Fibroblast of skin of left biceps (primary cell): ENCODE data around the gene ACTR10.
A peak's percentile ranks its signal among the peaks of the same experiment; 100 is the strongest.
"Not testable (repeated sequence)": the region's sequence is repeated elsewhere in the genome, so short reads cannot be mapped to it uniquely, and the experiment has no call there.

Experiments
- DNase-seq, 2 experiments: peaks; one replicate each; pipeline ENCODE4 v3.0.0-alpha.2; 2013; ENCODE audit warnings: low read depth in 2 of 2

ACTR10 gene

DNA sequence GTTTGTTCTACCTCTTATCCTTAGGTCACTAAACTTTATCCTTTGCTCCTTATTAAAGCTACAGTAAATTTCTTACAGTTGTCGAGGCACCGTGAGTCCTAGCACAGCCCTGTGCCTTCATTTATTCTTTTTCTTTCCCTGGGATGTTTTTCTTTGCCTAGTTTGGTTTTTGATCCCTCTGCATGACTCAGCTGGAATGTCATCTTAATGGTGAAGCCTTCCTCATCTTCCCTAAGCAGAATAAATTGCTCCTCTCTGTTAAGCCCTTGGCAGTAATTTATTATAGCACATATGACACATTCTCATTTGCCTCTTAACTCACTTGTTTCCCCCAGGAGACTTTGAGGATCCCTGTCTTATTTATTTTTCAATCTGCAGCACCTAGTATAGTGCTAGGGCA, 16.6 kb downstream of the ACTR10 start:
- DNase-seq: no peak

GRCh38 chr14:58227096-58227819, 27.3 kb downstream of the ACTR10 start:
- no peak for DNase-seq

DNA sequence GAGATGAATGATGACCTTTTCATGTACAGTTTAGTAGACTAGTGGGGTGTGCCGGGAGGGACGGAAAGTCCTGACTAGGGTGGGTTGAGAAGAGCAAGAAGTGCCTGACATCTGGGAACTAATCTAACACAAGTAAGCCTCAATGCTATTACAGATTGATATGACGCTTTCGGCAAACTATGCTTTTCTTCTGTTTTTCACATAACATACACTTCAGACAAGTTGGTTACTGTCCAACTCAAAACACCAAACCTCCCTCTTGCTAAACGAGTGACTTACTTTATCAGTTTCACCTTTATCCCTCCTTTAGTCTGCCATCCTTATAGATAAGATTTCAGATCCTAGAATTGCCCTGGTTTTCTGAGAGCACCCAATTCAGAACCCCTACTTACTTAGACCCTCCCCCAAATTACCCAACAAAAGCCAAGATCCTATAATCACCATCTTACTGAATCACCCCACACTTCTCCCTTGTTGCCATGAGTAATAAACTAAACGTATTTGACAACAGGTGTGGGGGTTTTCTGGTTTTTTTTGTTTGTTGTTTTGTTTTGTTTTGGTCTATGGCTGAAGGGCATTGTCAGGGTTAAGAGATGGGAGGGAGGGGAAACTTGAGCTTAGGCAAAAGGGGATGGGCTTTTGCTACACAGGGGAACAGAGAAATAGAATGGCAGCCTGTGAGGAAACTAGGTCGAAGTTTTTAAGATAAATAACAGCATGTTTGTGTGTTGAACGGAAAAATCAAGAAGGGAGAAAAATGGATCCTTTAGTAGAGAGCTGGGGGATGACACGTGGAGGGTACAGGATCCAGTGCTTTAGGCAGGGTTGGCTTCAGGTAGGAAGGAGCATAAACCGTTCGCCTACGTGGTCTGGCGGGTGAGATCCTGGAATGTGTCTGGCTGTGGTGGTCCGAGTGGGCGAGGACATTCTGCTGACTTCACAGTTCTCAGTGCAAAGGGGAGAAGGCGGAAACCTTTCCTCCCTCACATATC, 38.6 kb downstream of the ACTR10 start:
- DNase-seq: no peak

GRCh38 chr14:58239244-58240195, 39.6 kb downstream of the ACTR10 start:
- no peak for DNase-seq

DNA sequence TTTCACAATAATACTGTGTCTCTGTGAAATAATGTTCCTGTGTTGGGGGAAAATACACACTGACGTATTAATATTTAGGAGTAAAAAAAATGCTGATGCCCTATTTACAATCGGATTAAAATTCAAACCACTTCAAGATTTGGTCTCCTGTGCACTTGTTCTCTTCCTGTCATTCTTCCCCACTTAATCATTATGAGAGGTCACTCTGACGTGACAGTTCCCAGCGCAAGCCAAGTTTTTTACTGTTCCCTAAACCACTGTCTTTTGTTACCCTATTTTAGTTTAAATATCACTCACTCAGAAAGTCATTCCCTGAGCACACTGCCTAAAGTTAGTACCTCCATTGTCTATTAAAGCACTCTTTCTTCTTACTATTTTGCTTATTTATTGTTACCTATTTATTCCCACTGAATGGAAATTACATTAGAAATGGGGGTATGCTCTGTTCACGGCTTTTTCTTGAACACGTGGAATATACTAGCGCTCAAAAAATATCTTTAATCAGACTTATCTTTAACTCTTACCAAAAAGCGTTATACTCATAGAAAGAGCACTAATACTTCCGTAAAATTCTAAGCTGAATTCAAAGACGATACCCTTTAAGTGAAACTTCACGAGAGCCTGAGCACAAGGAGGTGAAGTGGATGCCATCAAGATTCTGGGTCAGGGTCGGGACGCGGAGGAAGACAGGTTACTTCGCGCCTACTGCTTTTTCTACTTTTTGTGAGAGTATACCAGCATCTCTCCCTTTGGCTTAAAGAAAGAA, 44.0 kb downstream of the ACTR10 start:
- no peak for DNase-seq

GRCh38 chr14:58244556-58245387, 44.8 kb downstream of the ACTR10 start, which contains the start of gene PSMA3:
PSMA3 (plus strand) TSS chr14:58244843; CDS start chr14:58244921, 78 bp downstream.
- DNase-seq: peak; percentile 92 to 93

- no peak for DNase-seq
Observed at GRCh38 chr14:58245562-58245961, 45.6 kb downstream of the ACTR10 start.

- no peak for DNase-seq
Observed at GRCh38 chr14:58249611-58250010, 49.7 kb downstream of the ACTR10 start.

DNA sequence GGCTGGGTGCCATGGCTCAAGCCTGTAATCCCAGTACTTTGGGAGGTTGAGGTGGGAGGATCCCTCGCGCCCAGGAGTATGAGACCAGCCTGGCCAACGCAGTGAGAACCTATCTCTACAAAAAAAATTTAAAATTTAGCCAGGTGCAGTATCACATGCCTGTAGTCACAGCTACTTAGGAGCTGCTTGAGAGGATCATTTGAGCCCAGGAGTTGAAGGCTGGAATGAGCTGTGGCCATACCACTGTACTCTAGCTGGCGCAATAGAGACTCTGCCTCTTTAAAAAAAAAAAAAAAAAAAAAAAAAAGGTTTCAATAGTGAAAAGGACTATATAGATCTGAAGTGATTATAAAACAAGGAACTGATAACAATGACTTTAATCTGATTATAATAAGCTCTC, 58.2 kb downstream of the ACTR10 start:
- no peak for DNase-seq

GRCh38 chr14:58262005-58262404, 62.1 kb downstream of the ACTR10 start:
- not testable (repeated sequence) for DNase-seq

DNA sequence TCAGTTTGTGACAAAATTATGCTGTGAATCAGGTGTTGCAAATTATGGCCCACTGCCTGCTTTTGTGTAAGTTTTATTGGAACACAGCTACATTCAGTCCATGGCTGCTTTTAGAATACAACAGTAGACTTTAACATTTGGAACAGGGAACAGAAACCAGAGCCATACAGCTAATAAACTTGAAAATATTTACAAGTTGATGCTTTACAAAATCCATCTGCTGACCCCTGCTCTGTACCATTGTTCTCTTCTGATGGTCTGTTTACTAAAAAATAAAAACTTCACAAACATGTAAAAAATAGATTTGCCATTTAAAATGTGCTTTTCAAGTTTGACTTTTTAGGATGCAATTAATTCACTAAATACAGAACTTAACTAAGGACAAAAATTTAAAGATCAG, 65.5 kb downstream of the ACTR10 start:
- no peak for DNase-seq

- DNase-seq: no peak
Observed at GRCh38 chr14:58270628-58271027, 70.7 kb downstream of the ACTR10 start.

DNA sequence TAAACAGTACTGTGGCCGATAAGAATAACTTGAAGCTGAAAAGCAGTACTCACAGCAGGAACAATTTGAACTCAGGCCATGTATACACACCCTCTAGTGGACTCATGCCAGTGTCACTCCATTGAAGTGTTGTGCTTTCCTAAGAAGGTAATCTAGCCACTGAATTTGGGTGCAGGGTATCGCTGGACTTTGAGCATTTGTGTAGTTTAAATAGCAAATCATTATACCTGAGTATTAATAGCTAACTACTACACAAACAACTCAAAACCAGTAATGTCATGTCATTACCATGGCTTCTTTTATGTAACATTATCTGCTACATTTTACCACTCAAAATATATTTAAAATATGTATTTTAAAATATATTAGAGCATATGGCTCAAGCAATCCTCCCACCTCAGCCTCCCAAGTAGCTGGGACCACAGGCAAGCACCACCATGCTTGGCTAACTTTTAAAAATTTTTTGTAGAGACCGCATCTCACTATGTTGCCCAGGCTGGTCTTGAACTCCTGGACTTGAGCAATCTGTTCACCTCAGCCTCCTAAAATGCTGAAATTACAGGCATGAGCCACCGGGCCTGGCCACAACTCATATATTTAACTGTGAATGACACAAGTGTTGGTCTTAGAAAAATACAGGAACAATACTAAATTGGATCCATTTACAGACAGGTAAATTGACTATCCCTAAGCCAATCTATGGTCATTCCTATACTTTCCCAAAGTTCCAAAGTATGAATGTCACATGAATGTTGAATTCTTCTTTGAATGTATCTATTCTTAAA, 72.8 kb downstream of the ACTR10 start:
- no peak for DNase-seq

GRCh38 chr14:58274881-58275280, 74.9 kb downstream of the ACTR10 start:
- no peak for DNase-seq

- DNase-seq: no peak
Observed at GRCh38 chr14:58275527-58276190, 75.7 kb downstream of the ACTR10 start.

DNA sequence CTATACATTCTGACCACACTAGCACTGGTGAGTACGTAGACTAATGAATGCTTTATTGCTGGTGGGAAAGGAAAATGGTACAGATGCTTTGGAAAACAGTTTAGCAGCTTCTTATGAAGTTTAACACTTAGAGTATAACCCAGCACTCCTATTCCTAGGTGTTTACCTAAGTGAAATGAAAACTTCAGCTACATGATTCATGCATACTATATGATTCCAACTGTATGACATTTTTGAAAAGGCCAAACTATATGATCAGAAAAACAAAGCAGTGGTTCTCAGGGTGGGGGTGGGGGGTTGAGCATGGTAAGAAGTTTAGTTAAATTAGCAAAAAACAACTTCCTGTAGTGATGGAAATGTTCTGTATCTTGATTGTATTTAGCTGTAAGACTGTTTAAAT, 76.3 kb downstream of the ACTR10 start:
- no peak for DNase-seq

DNA sequence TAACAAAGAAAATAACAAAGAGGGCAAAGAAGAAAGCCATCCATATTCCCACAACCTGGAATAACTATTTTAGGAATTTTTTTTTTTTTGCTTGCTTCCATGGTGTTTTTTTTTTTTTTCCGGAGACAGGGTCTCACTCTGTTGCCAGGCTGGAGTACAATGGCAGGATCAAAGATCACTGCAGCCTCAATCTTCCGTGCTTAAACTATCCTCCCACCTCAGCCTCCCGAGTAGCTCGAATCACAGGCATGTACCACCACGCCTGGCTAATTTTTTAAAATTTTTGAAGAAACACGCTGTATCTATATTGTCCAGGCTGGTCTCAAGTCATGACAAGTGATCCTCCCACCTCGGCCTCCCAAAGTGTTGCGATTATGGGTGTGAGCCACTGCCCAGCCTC, 78.2 kb downstream of the ACTR10 start:
- DNase-seq: no peak

DNA sequence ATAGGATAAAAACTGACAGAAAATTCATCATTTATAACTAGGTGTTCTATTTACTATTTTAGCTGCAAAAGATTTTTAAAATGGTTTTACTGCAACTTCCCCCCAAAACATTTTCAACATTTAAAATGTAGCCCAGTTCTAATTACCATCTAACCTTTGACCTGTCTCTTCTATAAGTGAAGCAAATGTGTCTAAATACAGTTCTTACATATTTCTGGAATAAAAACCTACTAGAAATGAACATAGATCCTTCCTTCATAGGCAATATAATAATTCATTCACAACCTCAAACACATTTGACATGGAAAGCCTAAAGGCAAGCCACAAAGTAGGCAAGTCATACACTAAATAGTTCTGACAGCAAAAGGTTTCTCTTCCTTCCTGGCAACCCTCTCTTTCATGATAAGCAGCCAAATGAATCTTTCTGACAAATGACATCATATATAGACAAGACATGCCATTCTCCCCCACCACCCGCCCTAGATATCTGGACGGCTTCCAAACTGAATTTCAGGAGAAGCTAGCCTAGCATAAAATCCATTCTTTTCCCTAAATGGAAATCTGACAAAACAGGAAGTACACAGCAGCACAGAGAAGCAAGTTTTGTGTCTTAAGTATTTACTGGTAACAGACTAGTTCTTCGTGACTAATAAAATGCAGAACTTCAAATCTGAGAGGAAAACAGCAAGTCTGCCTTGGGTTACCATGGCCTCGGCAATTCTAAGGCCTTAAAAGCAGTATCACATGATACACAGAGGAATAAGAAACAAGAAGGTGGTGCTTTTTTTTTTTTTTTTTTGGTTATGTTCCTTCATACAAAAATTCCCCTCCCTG, 81.2 kb downstream of the ACTR10 start:
- peak; percentile 87 to 90 for DNase-seq
